ENCODE measurements around the gene PDSS2. TPM values are rescaled to one million over a fixed set of nuclear protein-coding genes. Genes with fewer than 3 reads are reported as not detected.

PDSS2 gene
- polyA plus RNA-seq, 3 donors: 10.1 to 13.9 (median 13.3) TPM

DNA sequence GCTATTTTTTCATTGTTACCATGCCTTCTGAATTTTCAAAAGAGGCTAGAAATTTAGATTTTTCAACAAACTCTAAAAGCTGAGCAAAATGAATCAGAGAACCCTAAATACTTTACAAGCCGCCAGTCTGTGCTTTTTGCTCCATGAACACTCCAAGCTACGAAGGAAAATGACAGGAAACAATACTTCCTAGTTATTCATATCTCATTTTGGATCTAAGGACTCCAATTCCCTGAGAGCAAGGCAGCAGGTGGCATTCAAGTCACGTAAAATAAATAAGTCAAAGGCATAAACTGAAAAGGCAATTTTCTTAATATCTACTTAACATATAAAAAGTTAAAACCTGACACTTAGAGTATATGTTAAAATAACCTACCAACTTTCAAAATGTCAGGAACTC lies 50.6 kb downstream of the PDSS2 start:
- Histone ChIP-seq H3K27me3 (ENCODE audit: control insufficient read depth in 2 of 2, insufficient read depth in 2 of 2, low read length in 2 of 2) (no peaks in the 10 kb centered on the region), H3K36me3 (replicated peaks in 1 of 2; ENCODE audit: control insufficient read depth in 1 of 2, insufficient read depth in 2 of 2, low read length in 2 of 2) (peaks cover 0 to 6% of the 10 kb centered on the region in 2 donors), H3K9ac (ENCODE audit: insufficient read depth, low read length, poor library complexity, severe bottlenecking) (no peak overlapping the region), H3K79me2 (ENCODE audit: insufficient read depth, low read length) (no peaks in the 10 kb centered on the region), H3K4me1 (ENCODE audit: control insufficient read depth in 1 of 2, insufficient read depth in 2 of 2, low read length in 2 of 2) (no peaks in the 10 kb centered on the region), H3K27ac (ENCODE audit: low read depth in 1 of 2, low read length in 2 of 2) (no peak overlapping the region), H4K20me1 (ENCODE audit: insufficient read depth, low read length) (no peaks in the 10 kb centered on the region), H2AFZ (ENCODE audit: insufficient read depth, low read depth, low read length, poor library complexity, severe bottlenecking) (no peak overlapping the region), H3K4me3 (replicated peaks in 1 of 3; ENCODE audit: low read depth in 2 of 3, low read length in 3 of 3) (no peak overlapping the region), H3K4me2 (replicated peaks; ENCODE audit: extremely low read depth, low read length, poor library complexity, severe bottlenecking) (no peak overlapping the region), H3K9me3 (replicated peaks in 1 of 2; ENCODE audit: control insufficient read depth in 1 of 2, insufficient read depth in 1 of 2, low read length in 2 of 2) (peaks cover 13 to 18% of the 10 kb centered on the region in 2 donors)
- intact Hi-C loops (cut with micrococcal nuclease): no loop called here
- Mint-ChIP-seq H3K36me3 (peaks cover 14 to 17% of the 10 kb centered on the region in 2 donors), H3K4me3 (no peak overlapping the region), H3K27me3 (ENCODE audit: low read depth in 3 of 3) (no peaks in the 10 kb centered on the region), H3K4me1 (peaks cover 2% of the 10 kb centered on the region), H3K27ac (no peak overlapping the region), H3K9me3 (peaks cover 10 to 20% (median 18%) of the 10 kb centered on the region in 7 donors)
- DNase-seq: no peak
- WGBS (ENCODE audit: insufficient coverage): no CpG with 5 or more reads among the region's 3 CpGs
- TF ChIP-seq, protein P1, sequence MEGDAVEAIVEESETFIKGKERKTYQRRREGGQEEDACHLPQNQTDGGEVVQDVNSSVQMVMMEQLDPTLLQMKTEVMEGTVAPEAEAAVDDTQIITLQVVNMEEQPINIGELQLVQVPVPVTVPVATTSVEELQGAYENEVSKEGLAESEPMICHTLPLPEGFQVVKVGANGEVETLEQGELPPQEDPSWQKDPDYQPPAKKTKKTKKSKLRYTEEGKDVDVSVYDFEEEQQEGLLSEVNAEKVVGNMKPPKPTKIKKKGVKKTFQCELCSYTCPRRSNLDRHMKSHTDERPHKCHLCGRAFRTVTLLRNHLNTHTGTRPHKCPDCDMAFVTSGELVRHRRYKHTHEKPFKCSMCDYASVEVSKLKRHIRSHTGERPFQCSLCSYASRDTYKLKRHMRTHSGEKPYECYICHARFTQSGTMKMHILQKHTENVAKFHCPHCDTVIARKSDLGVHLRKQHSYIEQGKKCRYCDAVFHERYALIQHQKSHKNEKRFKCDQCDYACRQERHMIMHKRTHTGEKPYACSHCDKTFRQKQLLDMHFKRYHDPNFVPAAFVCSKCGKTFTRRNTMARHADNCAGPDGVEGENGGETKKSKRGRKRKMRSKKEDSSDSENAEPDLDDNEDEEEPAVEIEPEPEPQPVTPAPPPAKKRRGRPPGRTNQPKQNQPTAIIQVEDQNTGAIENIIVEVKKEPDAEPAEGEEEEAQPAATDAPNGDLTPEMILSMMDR (IDR thresholded peaks at IDR 0.05): no peak

DNA sequence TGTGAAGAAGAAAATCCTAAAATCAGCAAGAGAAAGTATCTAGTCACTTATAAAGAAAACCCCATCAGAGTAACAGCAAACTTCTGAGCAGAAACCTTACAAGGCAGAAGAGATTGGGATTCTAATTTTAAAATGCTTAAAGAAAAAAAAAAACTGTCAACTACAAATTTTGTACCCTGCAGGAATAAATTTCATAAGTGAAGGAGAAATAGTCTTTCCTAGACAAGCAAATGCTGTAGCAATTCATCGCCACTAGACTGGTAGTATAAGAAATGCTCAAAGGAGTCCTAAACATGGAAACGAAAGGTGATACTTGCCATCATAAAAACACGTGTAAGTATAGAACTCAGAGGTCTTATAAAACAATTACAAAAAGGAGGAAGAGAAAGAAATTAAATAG lies 54.4 kb downstream of the PDSS2 start:
- peaks cover 2% of the 10 kb centered on the region for H3K4me1 Mint-ChIP-seq

More for the DNA sequence above, 54.4 kb downstream of the PDSS2 start:
- peaks cover 30 to 47% (median 41%) of the 10 kb centered on the region in 7 donors for H3K9me3 Mint-ChIP-seq
- WGBS (ENCODE audit: insufficient coverage): no CpG with 5 or more reads among the region's 3 CpGs
- Histone ChIP-seq H3K9ac (ENCODE audit: insufficient read depth, low read length, poor library complexity, severe bottlenecking) (no peak overlapping the region), H3K4me3 (replicated peaks in 1 of 3; ENCODE audit: low read depth in 2 of 3, low read length in 3 of 3) (no peak overlapping the region), H3K36me3 (replicated peaks in 1 of 2; ENCODE audit: control insufficient read depth in 1 of 2, insufficient read depth in 2 of 2, low read length in 2 of 2) (peaks cover 0 to 18% of the 10 kb centered on the region in 2 donors), H3K4me1 (ENCODE audit: control insufficient read depth in 1 of 2, insufficient read depth in 2 of 2, low read length in 2 of 2) (no peaks in the 10 kb centered on the region), H2AFZ (ENCODE audit: insufficient read depth, low read depth, low read length, poor library complexity, severe bottlenecking) (no peak overlapping the region), H4K20me1 (ENCODE audit: insufficient read depth, low read length) (no peaks in the 10 kb centered on the region), H3K79me2 (ENCODE audit: insufficient read depth, low read length) (no peaks in the 10 kb centered on the region), H3K9me3 (replicated peaks in 1 of 2; ENCODE audit: control insufficient read depth in 1 of 2, insufficient read depth in 1 of 2, low read length in 2 of 2) (peaks cover 41 to 52% of the 10 kb centered on the region in 2 donors), H3K4me2 (replicated peaks; ENCODE audit: extremely low read depth, low read length, poor library complexity, severe bottlenecking) (no peak overlapping the region), H3K27me3 (ENCODE audit: control insufficient read depth in 2 of 2, insufficient read depth in 2 of 2, low read length in 2 of 2) (no peaks in the 10 kb centered on the region), H3K27ac (ENCODE audit: low read depth in 1 of 2, low read length in 2 of 2) (no peak overlapping the region)
- intact Hi-C loops (cut with micrococcal nuclease): no loop called here
- no peak overlapping the region for H3K27ac Mint-ChIP-seq
- H3K27me3 Mint-ChIP-seq (ENCODE audit: low read depth in 3 of 3): no peaks in the 10 kb centered on the region
- TF ChIP-seq, protein P1 (IDR thresholded peaks at IDR 0.05): no peak
- H3K36me3 Mint-ChIP-seq: peaks cover 32 to 44% of the 10 kb centered on the region in 2 donors
- no peak for DNase-seq
- no peak overlapping the region for H3K4me3 Mint-ChIP-seq
